Measurements from ENCODE around the gene ASPG.

- TF ChIP-seq EP300 (IDR thresholded peaks at IDR 0.05) (no peak), CTCF (IDR thresholded peaks at IDR 0.05) (no peak), POLR2AphosphoS5 (IDR thresholded peaks at IDR 0.05) (no peak), POLR2A (IDR thresholded peaks at IDR 0.05) (no peak)
These were observed 6.6 kb downstream of the ASPG start for GRCh38 chr14:104091927-104092771.

Measured in upper lobe of left lung (tissue), 4 donors.